HG03460 (cell line): Measurements from ENCODE around the gene NTMT1.
"Not testable (repeated sequence)": the region's sequence is repeated elsewhere in the genome, so short reads cannot be mapped to it uniquely, and the experiment has no call there.

Source experiments
- ATAC-seq: cut with Tn5 transposase; IDR thresholded peaks from one replicate; pipeline ENCODE4 v1.9.1; 2021; ENCODE audit not compliant: unreplicated experiment

Gene NTMT1, protein sequence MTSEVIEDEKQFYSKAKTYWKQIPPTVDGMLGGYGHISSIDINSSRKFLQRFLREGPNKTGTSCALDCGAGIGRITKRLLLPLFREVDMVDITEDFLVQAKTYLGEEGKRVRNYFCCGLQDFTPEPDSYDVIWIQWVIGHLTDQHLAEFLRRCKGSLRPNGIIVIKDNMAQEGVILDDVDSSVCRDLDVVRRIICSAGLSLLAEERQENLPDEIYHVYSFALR

DNA sequence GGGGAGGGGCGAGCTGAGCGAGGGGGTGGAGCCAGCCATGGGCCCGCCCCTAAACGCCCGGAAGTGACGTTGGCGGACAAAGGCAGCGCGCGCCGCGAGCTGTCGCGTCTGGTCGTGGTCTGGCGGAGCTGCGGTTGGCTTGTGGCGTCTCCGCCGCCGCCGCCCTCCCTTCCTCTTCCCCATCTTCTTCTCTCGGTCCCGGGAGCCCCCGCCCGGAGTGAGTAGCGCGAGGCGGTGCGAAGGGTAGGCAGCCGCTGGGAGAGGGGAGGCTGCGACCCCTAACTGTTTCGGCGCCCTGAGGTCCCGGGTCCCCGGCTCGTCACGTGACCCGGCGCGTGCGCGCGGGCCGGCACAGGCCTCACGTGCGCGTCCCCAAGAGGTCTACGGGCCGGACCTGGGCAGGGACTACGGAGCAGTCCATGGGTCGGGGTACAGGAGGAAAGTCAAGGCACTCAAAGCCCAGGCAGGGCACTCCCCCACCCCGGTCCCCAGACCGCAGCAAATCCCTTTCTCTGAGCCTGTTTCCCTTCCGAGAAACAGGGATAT, at the start of gene NTMT1:
NTMT1 (plus strand) TSS at position 85 of the 546 bp plus-strand sequence. CDS start 6,541 bp downstream, outside the sequence.
- peak; percentile 74 for ATAC-seq

DNA sequence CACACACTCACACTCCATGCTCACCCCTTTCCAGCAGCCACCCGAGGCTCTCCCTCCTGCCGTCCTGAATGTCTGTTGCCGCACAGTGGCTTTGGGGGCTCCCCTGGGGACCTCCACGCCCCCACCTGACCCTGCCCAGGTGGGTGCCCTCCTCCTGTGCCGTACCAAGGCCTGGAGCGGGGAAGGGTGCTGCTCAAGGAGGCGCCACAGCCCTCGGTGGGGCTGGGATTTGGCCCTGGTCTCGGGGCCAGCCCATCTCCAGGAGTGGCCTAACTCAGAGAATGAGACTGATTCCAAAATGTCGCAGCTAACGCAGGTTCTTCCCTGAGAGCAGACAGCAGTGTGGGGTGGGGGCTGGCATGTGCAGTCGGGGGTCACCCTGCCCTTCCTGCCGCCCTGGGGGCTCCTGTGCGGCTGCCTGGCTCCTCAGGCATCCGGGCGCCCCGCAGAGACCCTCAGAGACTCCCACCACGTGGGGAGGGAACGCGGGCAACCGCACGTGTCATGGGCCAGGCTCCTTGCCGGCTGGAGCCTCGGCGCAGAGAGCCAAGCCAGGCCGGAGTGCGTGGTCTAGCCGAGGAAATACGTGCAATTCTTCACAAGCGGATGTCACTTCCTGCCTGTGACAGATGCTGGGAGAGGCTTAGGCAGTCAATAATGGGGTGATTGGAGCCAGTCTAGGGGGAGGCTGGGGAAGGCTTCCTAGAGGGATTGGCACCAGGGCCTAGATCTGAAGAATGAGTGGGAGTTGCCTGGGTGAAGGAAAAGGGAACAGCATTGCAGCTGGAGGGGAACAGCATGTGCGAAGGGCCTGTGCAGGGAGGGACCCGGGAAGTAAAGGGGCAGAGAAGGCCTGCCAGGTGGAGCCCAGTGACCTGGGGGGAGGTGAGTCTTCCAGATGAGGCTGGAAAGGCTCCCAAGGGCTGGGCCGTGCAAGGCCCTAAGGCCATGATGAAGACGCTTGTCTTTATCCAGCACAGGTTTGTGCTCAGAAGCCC, 49.1 kb upstream of the NTMT1 start:
- no peak for ATAC-seq

DNA sequence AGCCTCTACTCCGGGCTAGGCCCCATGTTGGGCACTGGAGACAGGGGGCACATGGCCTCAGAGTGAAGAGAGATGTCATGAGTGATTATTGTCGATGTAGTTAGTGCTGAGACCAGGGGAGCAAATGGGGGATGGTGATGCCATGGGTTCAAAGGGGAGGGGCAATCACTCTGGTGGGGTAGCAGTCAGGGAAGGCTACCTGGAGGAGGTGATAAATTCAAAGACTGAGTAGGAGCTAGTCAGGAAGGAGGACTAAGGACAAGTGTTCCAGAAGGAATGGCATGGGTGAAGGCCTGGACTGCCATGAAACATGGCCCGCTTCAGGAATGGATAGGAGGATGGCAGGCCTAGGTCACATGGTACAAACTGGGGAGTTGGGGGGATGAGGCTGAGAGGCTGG, 46.7 kb upstream of the NTMT1 start:
- no peak for ATAC-seq

DNA sequence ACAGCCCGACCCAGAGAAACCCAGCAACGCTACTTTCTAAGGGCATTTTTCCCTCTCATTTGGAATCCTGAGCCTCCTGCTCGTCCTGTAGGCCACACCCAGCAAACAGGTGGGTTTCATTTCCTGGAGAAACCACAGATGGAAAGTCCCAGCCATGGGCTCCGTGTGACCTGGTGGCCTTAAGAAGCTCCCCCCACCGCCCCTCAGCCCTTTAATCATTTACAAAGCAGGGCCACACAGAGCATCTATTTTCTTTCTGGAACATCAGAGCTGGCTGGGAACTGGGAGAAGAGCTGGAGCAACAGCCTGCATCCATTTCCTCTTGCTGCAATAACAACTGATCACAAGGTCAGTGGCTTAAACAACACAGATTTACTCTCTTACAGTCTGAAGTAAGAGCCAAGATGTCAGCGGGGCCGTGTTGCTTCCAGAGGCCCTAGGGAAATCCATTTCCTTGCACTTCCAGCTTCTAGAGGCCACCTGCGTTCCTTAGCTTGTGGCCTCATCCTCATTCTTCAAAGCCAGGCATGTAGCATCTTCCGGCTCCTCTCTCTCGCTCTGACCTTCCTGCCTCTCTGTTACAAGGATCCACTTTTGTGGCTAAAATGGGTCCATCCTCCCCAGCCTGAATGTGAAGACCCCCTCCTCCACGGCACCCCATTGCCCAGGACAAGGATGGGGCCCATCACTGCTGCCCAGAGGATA, 45.6 kb upstream of the NTMT1 start:
- ATAC-seq = no peak

DNA sequence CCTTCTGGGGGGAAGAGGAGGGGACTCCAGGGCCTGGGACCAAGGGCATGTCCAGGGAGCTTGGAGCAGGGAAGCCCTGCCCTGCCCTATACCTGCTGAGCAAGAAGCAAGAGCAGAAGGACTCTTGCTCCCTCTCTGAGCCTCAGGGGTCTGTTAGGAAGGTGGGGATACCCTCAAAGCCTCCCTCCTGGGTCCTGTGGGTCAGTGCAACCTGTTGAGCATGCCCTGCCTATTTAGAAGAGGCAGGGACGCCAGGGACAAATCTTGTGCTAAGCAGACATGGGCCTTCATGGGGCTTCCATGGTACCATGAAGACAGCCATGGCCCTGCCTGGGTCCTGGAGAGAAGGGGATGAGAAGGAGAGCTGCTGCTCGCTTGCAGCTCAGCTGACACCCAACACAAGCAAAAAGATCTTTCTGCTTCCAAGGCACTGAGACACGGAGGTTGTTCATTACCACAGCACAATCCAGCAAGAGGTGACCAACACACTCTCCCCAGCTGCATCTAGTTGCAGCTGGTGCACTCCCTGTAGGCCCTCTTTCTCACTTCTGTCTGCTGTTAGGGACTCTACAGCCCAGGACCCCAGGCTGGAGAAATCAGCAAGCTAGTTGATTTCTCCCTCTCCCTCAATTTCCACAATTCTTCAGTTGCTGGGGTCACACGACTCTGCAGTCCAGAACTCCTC, 44.3 kb upstream of the NTMT1 start:
- no peak for ATAC-seq

DNA sequence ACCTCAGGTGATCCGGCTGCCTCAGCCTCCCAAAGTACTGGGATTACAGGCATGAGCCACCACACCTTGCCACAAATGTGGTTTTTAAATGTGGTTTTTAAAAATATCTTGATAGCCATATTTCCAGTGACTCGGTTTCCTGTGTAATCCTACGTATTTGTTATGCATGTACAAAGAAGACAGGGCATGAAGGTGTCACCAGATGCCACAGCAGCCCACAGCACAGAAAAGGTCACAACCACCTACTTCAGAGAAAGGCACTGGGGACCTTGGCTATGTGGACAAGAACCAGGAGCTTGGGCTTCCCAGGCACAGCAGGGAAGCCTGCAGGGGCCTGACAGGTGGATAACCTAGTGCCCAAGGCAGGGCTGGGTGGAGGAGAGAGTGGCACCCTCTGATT, 43.1 kb upstream of the NTMT1 start:
- no peak for ATAC-seq

DNA sequence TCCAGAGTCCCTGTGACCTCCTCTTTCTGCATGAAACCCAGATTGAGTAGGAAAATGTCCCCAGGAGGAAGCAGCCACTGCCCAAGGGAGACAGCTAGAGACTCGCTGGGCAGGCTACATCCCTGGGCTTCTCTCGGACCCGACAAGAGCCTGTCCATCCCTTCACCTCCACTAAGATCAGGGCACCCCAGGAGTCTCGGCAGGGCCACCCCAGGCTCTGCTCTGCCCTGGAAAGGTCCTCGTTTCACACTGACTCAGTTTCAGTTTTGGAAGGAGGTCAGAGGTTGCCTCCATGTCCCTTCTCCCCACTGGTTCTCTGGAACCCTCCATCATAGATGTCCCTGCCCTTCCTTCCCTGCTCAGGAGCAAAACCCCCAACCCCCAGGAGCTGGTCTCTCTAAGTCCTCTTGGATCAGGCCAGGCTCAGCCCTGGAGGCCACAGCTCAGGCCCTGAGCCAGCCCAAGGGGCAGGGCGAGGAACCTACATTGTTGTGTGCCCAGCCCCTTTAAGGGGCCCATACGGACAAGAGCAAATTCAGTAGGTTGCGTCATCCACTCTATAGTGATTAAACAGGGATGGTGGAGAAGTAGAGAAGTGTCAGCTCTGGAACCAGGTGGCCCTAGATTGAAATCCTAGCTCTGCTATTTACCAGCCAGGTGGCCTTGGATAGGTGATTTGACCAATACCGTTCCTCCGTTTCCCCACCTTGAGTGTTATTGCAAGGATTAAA, 42.5 kb upstream of the NTMT1 start:
- ATAC-seq = no peak

DNA sequence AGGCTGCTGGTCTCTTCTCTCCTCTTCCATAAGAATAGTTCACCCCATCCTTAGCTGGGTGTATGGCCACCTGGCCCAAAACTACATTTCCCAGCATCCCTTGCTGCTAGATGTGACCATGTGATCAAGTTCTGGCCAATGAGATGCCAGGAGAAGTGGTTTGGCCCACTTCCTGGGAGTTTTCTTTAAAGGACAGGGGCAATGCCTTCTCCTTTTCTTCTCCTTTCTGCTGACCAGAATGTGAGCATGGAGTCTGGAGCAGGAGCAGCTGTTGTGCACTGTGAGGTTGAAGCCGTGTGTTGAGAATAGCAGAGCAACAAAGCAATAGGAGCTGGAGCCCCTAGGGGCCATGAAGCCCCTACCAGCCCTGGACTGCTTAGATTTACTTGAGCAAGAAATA, 41.8 kb upstream of the NTMT1 start:
- no peak for ATAC-seq

DNA sequence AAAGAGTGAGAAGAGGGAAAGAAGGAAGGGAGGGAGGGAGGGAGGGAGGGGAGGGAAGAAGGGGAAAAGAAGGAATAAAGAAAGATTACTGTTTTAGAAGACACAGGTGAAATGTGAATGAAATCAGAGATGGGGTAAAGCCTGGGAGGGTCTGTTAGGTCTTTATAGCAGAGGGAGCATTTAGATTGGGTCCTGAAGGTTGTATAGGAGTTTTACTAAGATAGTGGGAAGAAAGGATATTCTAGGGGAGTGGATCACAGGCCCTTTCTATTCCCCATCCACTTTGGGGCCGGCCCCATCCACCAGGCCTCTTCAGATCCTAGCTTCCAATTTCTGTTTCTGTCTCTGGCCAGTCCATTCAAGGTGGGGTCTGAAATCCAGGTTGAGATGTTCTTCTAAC, 40.6 kb upstream of the NTMT1 start:
- no peak for ATAC-seq

DNA sequence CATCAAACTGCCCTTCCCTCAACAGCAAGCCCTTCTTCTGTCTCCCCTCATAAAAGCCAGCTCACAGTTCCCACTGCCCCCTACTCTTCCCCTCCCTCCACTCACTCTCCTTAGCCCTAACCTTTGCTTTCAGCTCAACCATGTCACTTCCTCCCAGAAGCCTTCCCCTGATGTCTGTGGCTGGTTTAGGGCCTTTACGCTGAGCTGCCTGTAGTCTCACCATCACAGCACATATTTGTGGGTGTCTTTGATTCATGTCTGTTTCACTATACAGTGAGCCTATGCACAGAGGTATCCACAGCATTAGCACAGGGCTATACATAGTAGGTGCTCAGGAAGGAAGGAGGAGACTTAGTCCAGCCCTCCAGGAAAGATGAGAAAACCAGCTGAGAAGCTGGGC, 39.7 kb upstream of the NTMT1 start:
- no peak for ATAC-seq

DNA sequence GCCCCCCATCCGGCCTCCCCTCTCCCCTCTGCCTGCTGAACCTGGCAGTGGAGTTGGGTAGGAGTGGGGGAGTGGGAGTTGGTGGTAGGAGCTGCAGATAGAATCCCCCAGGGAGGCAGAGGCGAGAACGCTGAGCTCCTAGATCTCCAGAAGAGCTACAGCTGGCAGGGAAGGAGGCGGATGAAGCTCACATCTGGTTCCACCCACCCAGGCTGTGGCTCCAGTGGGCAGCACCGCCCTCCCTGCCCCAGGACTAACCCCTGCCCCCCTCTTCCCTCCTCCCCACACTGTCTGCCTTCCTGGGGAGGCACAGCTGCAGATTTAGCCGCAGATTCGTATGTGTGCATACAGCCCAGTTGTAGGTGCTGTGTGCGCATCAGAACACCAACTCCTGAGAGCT, 39.3 kb upstream of the NTMT1 start:
- no peak for ATAC-seq

DNA sequence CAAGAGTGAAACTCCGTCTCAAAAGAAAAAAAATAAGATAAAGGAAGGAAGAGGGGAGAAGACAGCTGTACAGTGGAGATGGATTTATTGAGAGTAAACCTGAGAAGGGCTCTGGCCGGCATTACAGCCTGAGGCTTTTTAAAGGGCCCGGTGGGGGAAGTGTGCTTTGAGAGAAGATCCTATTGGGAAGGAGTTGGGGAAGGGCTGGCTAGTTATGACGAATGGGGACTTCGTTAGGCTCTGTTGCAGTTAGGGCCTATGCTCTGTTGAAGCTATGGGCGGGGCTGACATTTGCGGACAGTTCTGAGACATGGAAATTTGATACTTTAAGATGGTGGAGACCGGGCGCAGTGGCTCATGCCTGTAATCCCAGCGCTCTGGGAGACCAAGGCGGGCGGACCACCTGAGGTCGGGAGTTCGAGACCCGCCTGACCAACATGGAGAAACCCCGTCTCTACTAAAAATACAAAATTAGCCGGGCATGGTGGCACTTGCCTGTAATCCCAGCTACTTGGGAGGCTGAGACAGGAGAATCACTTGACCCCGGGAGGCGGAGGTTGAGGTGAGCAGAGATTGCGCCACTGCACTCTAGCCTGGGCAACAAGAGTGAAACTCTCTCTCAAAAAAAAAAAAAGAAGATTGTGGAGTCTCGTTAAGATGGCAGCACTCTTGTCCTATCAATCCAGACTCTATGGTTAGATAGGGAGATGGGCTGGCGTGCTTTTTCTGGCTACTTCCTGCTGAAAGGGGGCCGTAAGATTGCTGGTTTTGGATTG, 38.3 kb upstream of the NTMT1 start:
- ATAC-seq = no peak

DNA sequence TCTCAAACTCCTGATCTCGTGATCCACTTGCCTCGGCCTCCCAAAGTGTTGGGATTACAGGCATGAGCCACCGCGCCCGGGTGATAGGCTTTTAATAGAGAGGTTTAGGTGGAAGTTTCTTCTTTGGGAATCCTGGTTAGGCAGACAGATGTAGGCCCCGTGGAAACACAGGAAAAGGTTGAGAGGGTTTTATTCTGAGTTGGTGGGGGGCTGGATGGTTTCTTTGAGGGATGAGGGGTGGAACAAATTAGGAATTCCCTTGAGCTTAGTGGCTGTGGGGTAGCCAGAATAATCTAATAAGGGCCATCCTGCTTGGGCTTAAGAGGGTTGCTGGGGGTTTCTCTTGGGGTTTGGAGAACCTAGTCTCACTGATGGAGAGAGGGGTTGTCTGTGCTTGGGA, 35.5 kb upstream of the NTMT1 start:
- no peak for ATAC-seq

DNA sequence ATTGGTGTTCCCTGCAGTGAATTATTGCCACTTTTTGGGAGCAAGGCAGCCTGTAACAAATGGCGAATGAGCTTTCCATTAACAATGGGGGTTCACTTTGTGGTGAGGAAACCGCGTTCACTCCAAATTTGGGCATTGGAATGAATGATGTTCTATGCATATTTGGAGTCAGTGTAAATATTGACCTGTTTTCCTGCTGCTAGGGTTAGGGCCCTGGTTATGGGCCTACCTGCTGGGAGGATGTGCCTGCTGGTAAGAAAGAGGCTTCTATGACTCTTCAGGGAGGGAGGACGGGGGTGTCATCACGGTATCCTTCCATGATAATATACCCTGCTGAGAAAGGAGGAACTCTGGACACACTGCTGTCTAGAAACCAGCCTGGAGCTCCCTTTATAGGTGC, 34.0 kb upstream of the NTMT1 start:
- ATAC-seq = no peak

DNA sequence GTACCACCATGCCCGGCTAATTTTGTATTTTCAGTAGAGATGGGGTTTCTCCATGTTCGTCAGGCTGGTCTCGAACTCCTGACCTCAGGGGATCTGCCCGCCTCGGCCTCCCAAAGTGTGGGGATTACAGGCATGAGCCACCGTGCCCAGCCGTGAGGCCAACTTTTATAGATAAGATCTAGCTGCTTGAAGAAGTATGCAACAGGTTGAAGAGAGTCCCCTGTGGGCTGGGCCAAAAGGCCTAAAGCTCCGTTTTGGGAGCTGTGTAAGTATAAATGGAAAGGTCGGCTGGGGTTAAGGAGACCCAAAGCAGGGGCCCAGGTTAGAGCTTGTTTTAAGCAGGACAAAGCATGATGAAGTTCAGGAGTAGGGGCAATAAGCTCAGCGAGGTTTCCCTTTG, 33.2 kb upstream of the NTMT1 start:
- ATAC-seq = not testable (repeated sequence)

DNA sequence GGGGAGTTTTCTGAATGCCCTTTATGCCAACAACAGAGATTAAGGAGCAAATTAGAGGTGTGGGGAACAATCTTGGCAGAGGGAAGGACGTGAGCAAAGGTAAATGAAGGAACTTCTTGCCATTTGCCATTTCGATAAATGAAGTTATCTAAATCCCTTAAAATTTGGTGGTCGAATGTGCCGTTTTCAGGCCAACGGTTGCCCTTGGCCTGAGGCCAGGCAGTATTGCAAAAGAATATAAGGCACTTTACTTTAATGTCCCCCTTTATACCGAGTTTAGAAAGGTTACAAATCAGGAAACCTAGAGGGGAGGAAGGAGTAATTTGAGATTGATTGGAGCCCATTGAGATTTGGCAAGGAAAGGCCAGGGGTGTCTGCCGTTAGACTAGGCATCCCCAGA, 31.3 kb upstream of the NTMT1 start:
- no peak for ATAC-seq

DNA sequence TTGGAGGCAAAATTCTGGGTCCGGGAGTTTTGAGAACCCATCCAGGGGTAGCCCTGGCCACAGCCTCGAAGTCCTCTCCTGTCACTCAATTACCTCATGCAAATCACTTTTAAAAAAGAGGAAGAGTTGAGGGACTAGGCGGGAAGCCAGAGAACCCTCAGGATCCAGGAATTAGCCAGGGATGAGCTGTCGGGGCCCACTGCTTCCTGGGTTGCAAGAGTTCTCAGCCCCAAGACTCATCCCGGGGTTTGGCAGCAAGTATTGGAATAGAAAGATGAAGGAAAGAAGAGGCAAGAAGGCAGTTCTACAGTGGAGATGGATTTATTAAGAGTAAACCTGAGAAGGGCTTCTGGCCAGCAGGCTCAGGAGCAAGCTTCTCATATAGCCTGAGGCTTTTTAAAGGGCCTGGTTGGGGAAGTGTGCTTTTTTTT, 30.6 kb upstream of the NTMT1 start:
- no peak for ATAC-seq

DNA sequence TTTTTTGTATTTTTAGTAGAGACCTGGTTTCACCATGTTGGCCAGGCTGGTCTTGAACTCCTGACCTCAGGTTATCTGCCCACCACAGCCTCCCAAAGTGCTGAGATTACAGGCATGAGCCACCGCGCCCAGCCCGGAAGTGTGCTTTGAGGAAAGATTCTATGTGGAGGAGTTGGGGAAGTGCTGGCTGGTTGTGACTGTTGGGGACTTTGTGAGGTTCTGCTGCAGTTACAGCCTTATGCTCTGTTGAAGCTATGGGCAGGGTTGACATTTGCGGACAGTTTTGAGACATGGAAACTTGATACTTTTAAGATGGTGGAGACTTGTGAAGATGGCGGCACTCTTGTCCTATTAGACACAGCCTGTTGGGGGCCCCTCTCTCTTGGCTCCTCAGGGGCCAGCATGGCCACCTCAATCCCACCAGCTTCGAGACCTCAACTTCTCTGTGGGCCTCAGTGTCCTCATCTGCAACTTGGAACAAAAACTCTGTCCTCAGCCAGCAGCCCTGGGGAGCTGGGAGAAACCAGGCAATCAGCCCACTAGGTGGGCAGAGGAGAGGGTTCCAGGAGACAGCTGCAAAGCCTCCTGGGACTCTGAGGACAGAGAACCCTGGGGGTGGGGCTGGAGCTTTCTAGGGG, 29.9 kb upstream of the NTMT1 start:
- ATAC-seq = no peak
